A673 (cell line): ENCODE measurements around the gene DENND5B. TPM values are rescaled to one million over a fixed set of nuclear protein-coding genes. Genes with fewer than 3 reads are reported as not detected.

Experiments
- BruUV-seq: library from RNA; stranded (reverse); fragments of 400-500 nt; replicated peaks from 2 replicates; lab custom pipeline; 2021; lab: Mats Ljungman, UMichigan
- CTCF ChIA-PET: fragments of 300-600 bp; sonication (Branson Sonifier 250); formaldehyde crosslinking; loops from one replicate; lab custom pipeline; 2022; ENCODE audit warnings: antibody characterized with exemption; lab: Charles Lee
- POLR2A ChIA-PET: fragments of 300-600 bp; sonication (Branson Sonifier 250); formaldehyde crosslinking; loops from one replicate; lab custom pipeline; 2022; ENCODE audit warnings: antibody characterized with exemption; ENCODE audit not compliant: low non-redundant PET; lab: Charles Lee
- DNase-seq: peaks from one replicate; pipeline ENCODE4 v3.0.0-alpha.2; 2015; ENCODE audit warnings: low spot score
- H3K27ac ChIP-seq: fragments of 200-600 bp; sonication (generic); 2 replicates; pipeline ENCODE4 v1.5.1; 2016; ENCODE audit warnings: mixed run types, low read depth, mild to moderate bottlenecking, mixed read lengths, antibody characterized with exemption, low read length; ENCODE audit not compliant: poor library complexity, severe bottlenecking
- H3K27me3 ChIP-seq: fragments of 200-600 bp; sonication (generic); replicated peaks from 2 replicates; pipeline ENCODE4 v1.6.1; 2017; ENCODE audit warnings: mixed run types, low read depth, mild to moderate bottlenecking, mixed read lengths, antibody characterized with exemption, low read length; ENCODE audit not compliant: insufficient read depth, poor library complexity
- H3K36me3 ChIP-seq: fragments of 200-600 bp; sonication (generic); 2 replicates; pipeline ENCODE4 v1.6.1; 2016; ENCODE audit warnings: mixed run types, mild to moderate bottlenecking, mixed read lengths, antibody characterized with exemption, low read length; ENCODE audit not compliant: insufficient read depth, poor library complexity, severe bottlenecking
- H3K4me1 ChIP-seq: fragments of 200-600 bp; sonication (generic); 2 replicates; pipeline ENCODE4 v1.6.1; 2017; ENCODE audit warnings: mixed run types, mild to moderate bottlenecking, mixed read lengths, antibody characterized with exemption, low read length; ENCODE audit not compliant: insufficient read depth, poor library complexity, severe bottlenecking
- H3K4me3 ChIP-seq: fragments of 200-600 bp; sonication (generic); 2 replicates; pipeline ENCODE4 v1.5.1; 2016; ENCODE audit warnings: low read depth, mixed run types, mild to moderate bottlenecking, mixed read lengths, low read length; ENCODE audit not compliant: poor library complexity, severe bottlenecking
- H3K9me3 ChIP-seq: fragments of 200-600 bp; sonication (generic); 2 replicates; pipeline ENCODE4 v1.6.1; 2016; ENCODE audit warnings: mixed run types, low read depth, mild to moderate bottlenecking, mixed read lengths, antibody characterized with exemption, low read length; ENCODE audit not compliant: poor library complexity, severe bottlenecking
- CTCF ChIP-seq: fragments of 300-800, 200-600 bp; sonication (generic); conservative IDR thresholded peaks from 2 replicates; pipeline ENCODE4 v1.5.1; 2017; ENCODE audit warnings: low read depth, mild to moderate bottlenecking, antibody characterized with exemption, low read length, moderate library complexity, mixed read lengths
- EZH2 ChIP-seq: fragments of 200-600 bp; sonication (generic); IDR thresholded peaks from 2 replicates; pipeline ENCODE4 v1.6.1; 2017; ENCODE audit warnings: borderline replicate concordance, low read depth, mild to moderate bottlenecking, mixed read lengths, antibody characterized with exemption, low read length; ENCODE audit not compliant: poor library complexity, severe bottlenecking
- intact Hi-C: fragments of 100-400 bp; cut with micrococcal nuclease; formaldehyde crosslinking; loops from one replicate; pipeline ENCODE4 v1.10.0; 2022; ENCODE audit not compliant: unreplicated experiment
- total RNA-seq: library from RNA; stranded (reverse); gene quantifications from 2 replicates; pipeline ENCODE4 v1.2.3, GENCODE V29; 2021

Gene DENND5B
- total RNA-seq, 1 experiment from 2014 or later: 7.6 TPM

GRCh38 chr12:31585895-31586294 lies 5.0 kb downstream of the DENND5B start:
- Histone ChIP-seq H3K4me3 (no peak overlapping the region), H3K9me3 (no peaks in the 10 kb centered on the region), H3K4me1 (no peaks in the 10 kb centered on the region), H3K27me3 (no peaks in the 10 kb centered on the region), H3K36me3 (no peaks in the 10 kb centered on the region), H3K27ac (no peak overlapping the region)
- no TSS peak for BruUV-seq
- ChIA-PET CTCF (no interaction called here), POLR2A (no interaction called here)
- intact Hi-C loops: no loop called here
- DNase-seq: no peak
- TF ChIP-seq EZH2 (no peak), CTCF (no peak)

- H3K27ac ChIP-seq: no peak overlapping the region
- H3K36me3 ChIP-seq: no peaks in the 10 kb centered on the region
- no peak for DNase-seq
- ChIA-PET POLR2A (no interaction called here), CTCF (no interaction called here)
- TF ChIP-seq CTCF (no peak), EZH2 (no peak)
- no peaks in the 10 kb centered on the region for H3K9me3 ChIP-seq
- H3K4me1 ChIP-seq: no peaks in the 10 kb centered on the region
- no TSS peak for BruUV-seq
- intact Hi-C loops: no loop called here
- no peaks in the 10 kb centered on the region for H3K27me3 ChIP-seq
- H3K4me3 ChIP-seq: no peak overlapping the region
These were observed 5.7 kb downstream of the DENND5B start for GRCh38 chr12:31585271-31585670.

GRCh38 chr12:31584782-31585181 lies 6.2 kb downstream of the DENND5B start:
- no peaks in the 10 kb centered on the region for H3K27me3 ChIP-seq
- H3K4me3 ChIP-seq: no peak overlapping the region
- POLR2A ChIA-PET: interaction anchor here (0.5 kb wide), 1 partner anchor 47 kb away, joined by 3 read pairs; no protein-coding TSS in a partner anchor
- TF ChIP-seq CTCF: no peak
- TF ChIP-seq EZH2: no peak
- no TSS peak for BruUV-seq
- no peaks in the 10 kb centered on the region for H3K9me3 ChIP-seq
- no peaks in the 10 kb centered on the region for H3K4me1 ChIP-seq
- H3K27ac ChIP-seq: no peak overlapping the region
- intact Hi-C loops: no loop called here
- CTCF ChIA-PET: no interaction called here
- DNase-seq: no peak
- no peaks in the 10 kb centered on the region for H3K36me3 ChIP-seq
